ENCODE measurements around the gene PTHLH. TPM values are rescaled to one million over a fixed set of nuclear protein-coding genes. Genes with fewer than 3 reads are reported as not detected.

Gene PTHLH
- total RNA-seq, 4 donors from 2014 or later = 2.5 to 5.5 (median 3.3) TPM

DNA sequence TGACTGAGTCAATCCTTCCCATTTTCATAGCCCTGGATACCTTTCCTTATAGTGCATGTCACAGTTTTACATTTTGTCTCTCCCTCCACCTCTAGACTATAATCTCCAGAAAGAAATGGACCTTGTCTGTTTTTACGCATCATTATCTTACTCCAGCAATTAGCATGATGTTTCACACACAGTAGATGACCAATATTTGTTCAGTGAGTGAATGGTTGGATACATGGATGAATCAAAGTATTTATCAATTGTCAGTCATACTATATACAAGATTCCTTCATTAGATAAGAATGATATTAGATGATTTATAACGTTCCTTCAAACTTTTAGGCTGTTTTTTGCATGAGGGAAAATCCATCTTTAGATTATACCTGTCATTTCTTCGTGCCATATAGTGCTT lies 61.1 kb downstream of the PTHLH start:
- no peaks in the 10 kb centered on the region for H3K9me3 ChIP-seq
- no peaks in the 10 kb centered on the region for H3K27me3 ChIP-seq
- DNase-seq (ENCODE audit: extremely low spot score) = no peak
- no peak overlapping the region for H3K27ac ChIP-seq (replicated peaks in 1 of 4)
- H3K36me3 ChIP-seq = no peaks in the 10 kb centered on the region
- 82% methylated on average over 3 of the region's 3 CpGs for WGBS
- no peaks in the 10 kb centered on the region for H3K4me1 ChIP-seq
- TF ChIP-seq, protein P1, sequence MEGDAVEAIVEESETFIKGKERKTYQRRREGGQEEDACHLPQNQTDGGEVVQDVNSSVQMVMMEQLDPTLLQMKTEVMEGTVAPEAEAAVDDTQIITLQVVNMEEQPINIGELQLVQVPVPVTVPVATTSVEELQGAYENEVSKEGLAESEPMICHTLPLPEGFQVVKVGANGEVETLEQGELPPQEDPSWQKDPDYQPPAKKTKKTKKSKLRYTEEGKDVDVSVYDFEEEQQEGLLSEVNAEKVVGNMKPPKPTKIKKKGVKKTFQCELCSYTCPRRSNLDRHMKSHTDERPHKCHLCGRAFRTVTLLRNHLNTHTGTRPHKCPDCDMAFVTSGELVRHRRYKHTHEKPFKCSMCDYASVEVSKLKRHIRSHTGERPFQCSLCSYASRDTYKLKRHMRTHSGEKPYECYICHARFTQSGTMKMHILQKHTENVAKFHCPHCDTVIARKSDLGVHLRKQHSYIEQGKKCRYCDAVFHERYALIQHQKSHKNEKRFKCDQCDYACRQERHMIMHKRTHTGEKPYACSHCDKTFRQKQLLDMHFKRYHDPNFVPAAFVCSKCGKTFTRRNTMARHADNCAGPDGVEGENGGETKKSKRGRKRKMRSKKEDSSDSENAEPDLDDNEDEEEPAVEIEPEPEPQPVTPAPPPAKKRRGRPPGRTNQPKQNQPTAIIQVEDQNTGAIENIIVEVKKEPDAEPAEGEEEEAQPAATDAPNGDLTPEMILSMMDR (IDR thresholded peaks at IDR 0.05) = no peak
- TF ChIP-seq EP300 (IDR thresholded peaks at IDR 0.05) (no peak), POLR2AphosphoS5 (IDR thresholded peaks at IDR 0.05) (no peak), POLR2A (IDR thresholded peaks at IDR 0.05; ENCODE audit: low read depth) (no peak)
- no peak overlapping the region for H3K4me3 ChIP-seq
- intact Hi-C loops (cut with DNase I) = no loop called here

Small RNA genes within 50 kb of the gene (small RNA-seq; reads per million reads assigned to genes)
- gene AC008011.1 = 0 reads per million in 3 donors

Other genes starting within 250 kb of the PTHLH start
- gene KLHL42, start 192.5 kb downstream of the PTHLH start, total RNA-seq = 100 to 1,000 TPM in 2 of 4 donors, 10 to 100 TPM in 2; 66.1 to 134 (median 91.0) TPM
- gene MANSC4, start 192.5 kb downstream of the PTHLH start, total RNA-seq = under 1 TPM in 1 of 4 donors, not detected in 3; 0.39 TPM
- 10 to 100 TPM; 51.1 to 76.4 (median 59.0) TPM for gene CCDC91, start 217.7 kb upstream of the PTHLH start, total RNA-seq